MM.1S (cell line): ENCODE measurements around the gene ZSCAN25.

ENCODE experiments used
- DNase-seq: peaks from one replicate; pipeline ENCODE4 v3.0.0-alpha.2; 2015
- H2AFZ ChIP-seq: fragments of 300-600 bp; sonication (generic); 2 replicates; pipeline ENCODE4 v1.6.0; 2016; ENCODE audit warnings: antibody characterized with exemption, low read length
- H3F3A ChIP-seq: fragments of 300-600 bp; sonication (generic); 2 replicates; pipeline ENCODE4 v1.6.1; 2016; ENCODE audit warnings: mild to moderate bottlenecking, antibody characterized with exemption, low read length, moderate library complexity, mixed read lengths; ENCODE audit not compliant: insufficient read depth
- H3K27ac ChIP-seq: fragments of 300-600 bp; sonication (generic); 2 replicates; pipeline ENCODE4 v1.5.1; 2016; ENCODE audit warnings: mild to moderate bottlenecking, low read length
- H3K27me3 ChIP-seq: fragments of 300-600 bp; sonication (generic); replicated peaks from 2 replicates; pipeline ENCODE4 v1.6.0; 2016; ENCODE audit warnings: low read length; ENCODE audit not compliant: insufficient read depth
- H3K36me3 ChIP-seq: fragments of 300-600 bp; sonication (generic); replicated peaks from 2 replicates; pipeline ENCODE4 v1.6.1; 2016; ENCODE audit warnings: mild to moderate bottlenecking, low read length, mixed read lengths; ENCODE audit not compliant: insufficient read depth
- H3K4me1 ChIP-seq: fragments of 300-600 bp; sonication (generic); 2 replicates; pipeline ENCODE4 v1.6.1; 2016; ENCODE audit warnings: low read length, mixed read lengths
- H3K4me2 ChIP-seq: fragments of 300-600 bp; sonication (generic); 2 replicates; pipeline ENCODE4 v1.6.0; 2016; ENCODE audit warnings: low read depth, low read length
- H3K4me3 ChIP-seq: fragments of 300-600 bp; sonication (generic); 2 replicates; pipeline ENCODE4 v1.5.1; 2016; ENCODE audit warnings: low read length, mixed read lengths
- H3K79me2 ChIP-seq: fragments of 300-600 bp; sonication (generic); 2 replicates; pipeline ENCODE4 v1.6.1; 2016; ENCODE audit warnings: mixed run types, low read length, mixed read lengths
- H3K9ac ChIP-seq: fragments of 300-600 bp; sonication (generic); 2 replicates; pipeline ENCODE4 v1.6.1; 2016; ENCODE audit warnings: low read length, mixed read lengths
- H3K9me2 ChIP-seq: fragments of 300-600 bp; sonication (generic); replicated peaks from 2 replicates; pipeline ENCODE4 v1.6.1; 2016; ENCODE audit warnings: mild to moderate bottlenecking, low read length, mixed read lengths; ENCODE audit not compliant: insufficient read depth
- H3K9me3 ChIP-seq: fragments of 300-600 bp; sonication (generic); replicated peaks from 2 replicates; pipeline ENCODE4 v1.6.1; 2016; ENCODE audit warnings: mild to moderate bottlenecking, low read length, mixed read lengths; ENCODE audit not compliant: insufficient read depth
- H4K20me1 ChIP-seq: fragments of 300-600 bp; sonication (generic); 2 replicates; pipeline ENCODE4 v1.6.1; 2016; ENCODE audit warnings: mild to moderate bottlenecking, low read length, moderate library complexity, mixed read lengths; ENCODE audit not compliant: insufficient read depth
- CTCF ChIP-seq: fragments of 300-600 bp; sonication (generic); IDR thresholded peaks from 2 replicates; pipeline ENCODE4 v1.5.1; 2016; ENCODE audit warnings: antibody characterized with exemption, low read length, mixed read lengths
- EZH2 ChIP-seq: fragments of 300-600 bp; sonication (generic); optimal IDR thresholded peaks from 2 replicates; pipeline ENCODE3; 2017; ENCODE audit warnings: low read depth, mild to moderate bottlenecking, antibody characterized with exemption, low read length, mixed read lengths
- EZH2phosphoT487 ChIP-seq: fragments of 300-600 bp; sonication (generic); IDR thresholded peaks from 2 replicates; pipeline ENCODE4 v1.6.1; 2018; ENCODE audit warnings: antibody characterized with exemption, low read length

Gene ZSCAN25

DNA sequence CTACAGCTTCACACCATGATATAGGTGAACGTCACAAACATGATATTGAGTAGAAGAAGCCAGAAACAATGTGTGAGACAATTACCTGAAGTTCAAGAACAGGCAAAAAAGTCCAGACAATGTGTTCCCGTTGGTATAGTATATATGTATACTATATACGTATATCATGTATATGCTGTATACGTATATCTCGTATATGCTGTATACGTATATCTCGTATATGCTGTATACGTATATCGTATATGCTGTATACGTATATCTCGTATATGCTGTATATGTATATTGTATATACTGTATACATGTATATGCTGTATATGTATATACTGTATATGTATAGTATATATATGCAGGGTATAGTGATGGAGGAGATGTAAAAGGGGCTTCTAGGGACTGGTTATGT lies 10.8 kb downstream of the ZSCAN25 start:
- no peak overlapping the region for H3K4me3 ChIP-seq
- no peak overlapping the region for H3K9ac ChIP-seq
- no peak for TF ChIP-seq EZH2
- no peak for TF ChIP-seq CTCF
- TF ChIP-seq EZH2phosphoT487: no peak
- H3K27me3 ChIP-seq: no peaks in the 10 kb centered on the region
- no peaks in the 10 kb centered on the region for H3K4me1 ChIP-seq
- no peaks in the 10 kb centered on the region for H3K9me3 ChIP-seq
- no peak overlapping the region for H3K4me2 ChIP-seq
- no peaks in the 10 kb centered on the region for H3K9me2 ChIP-seq
- H3K79me2 ChIP-seq: peaks cover 5% of the 10 kb centered on the region; the same call in 1 of the 2 replicates
- H3K36me3 ChIP-seq: peaks cover 5% of the 10 kb centered on the region
- H2AFZ ChIP-seq: no peak overlapping the region
- DNase-seq: no peak
- no peak overlapping the region for H3K27ac ChIP-seq
- no peaks in the 10 kb centered on the region for H3F3A ChIP-seq
- H4K20me1 ChIP-seq: no peaks in the 10 kb centered on the region

GRCh38 chr7:99628471-99629465 lies 12.0 kb downstream of the ZSCAN25 start:
- peaks cover 5% of the 10 kb centered on the region; the same call in 1 of the 2 replicates for H3K79me2 ChIP-seq
- H3K4me3 ChIP-seq: no peak overlapping the region
- H3F3A ChIP-seq: no peaks in the 10 kb centered on the region
- no peaks in the 10 kb centered on the region for H3K9me3 ChIP-seq
- TF ChIP-seq EZH2phosphoT487 (no peak), CTCF (no peak), EZH2 (no peak)
- H3K27ac ChIP-seq: no peak overlapping the region
- no peak for DNase-seq
- no peak overlapping the region for H2AFZ ChIP-seq
- peaks cover 5% of the 10 kb centered on the region for H3K36me3 ChIP-seq
- no peaks in the 10 kb centered on the region for H4K20me1 ChIP-seq
- H3K4me2 ChIP-seq: no peak overlapping the region
- H3K27me3 ChIP-seq: no peaks in the 10 kb centered on the region
- no peaks in the 10 kb centered on the region for H3K9me2 ChIP-seq
- no peak overlapping the region for H3K9ac ChIP-seq
- H3K4me1 ChIP-seq: no peaks in the 10 kb centered on the region

DNA sequence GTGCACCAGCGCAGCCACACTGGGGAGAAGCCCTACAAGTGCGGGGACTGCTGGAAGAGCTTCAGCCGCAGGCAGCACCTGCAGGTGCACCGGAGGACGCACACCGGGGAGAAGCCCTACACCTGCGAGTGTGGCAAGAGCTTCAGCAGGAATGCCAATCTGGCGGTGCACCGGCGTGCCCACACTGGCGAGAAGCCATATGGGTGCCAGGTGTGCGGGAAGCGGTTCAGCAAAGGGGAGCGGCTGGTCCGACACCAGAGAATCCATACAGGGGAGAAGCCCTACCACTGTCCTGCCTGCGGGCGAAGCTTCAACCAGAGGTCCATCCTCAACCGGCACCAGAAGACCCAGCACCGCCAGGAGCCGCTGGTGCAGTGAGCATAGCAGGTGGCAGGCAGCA lies 12.9 kb downstream of the ZSCAN25 start:
- Histone ChIP-seq H3K9me3 (no peaks in the 10 kb centered on the region), H3K4me2 (no peak overlapping the region), H3K9ac (no peak overlapping the region), H3K79me2 (peaks cover 5% of the 10 kb centered on the region; the same call in 1 of the 2 replicates), H4K20me1 (no peaks in the 10 kb centered on the region), H3K36me3 (peaks cover 5% of the 10 kb centered on the region; the same call in 1 of the 2 replicates), H3K27ac (no peak overlapping the region), H3K4me3 (no peak overlapping the region), H2AFZ (no peak overlapping the region), H3F3A (no peaks in the 10 kb centered on the region), H3K9me2 (no peaks in the 10 kb centered on the region), H3K27me3 (no peaks in the 10 kb centered on the region), H3K4me1 (no peaks in the 10 kb centered on the region)
- DNase-seq: no peak
- TF ChIP-seq EZH2: no peak
- TF ChIP-seq CTCF: no peak
- TF ChIP-seq EZH2phosphoT487: no peak
